HCT116 (cell line): ENCODE results near the gene ADGRB3.

ENCODE experiments used
- CEBPB ChIP-seq: IDR thresholded peaks from 2 replicates; pipeline ENCODE4 v1.6.1; 2012; ENCODE audit warnings: low read depth
- EZH2 ChIP-seq: fragments of 200-600 bp; sonication (generic); IDR thresholded peaks from 2 replicates; pipeline ENCODE4 v1.6.1; 2017; ENCODE audit warnings: antibody characterized with exemption, mixed run types
- POLR2A ChIP-seq: IDR thresholded peaks from 2 replicates; pipeline ENCODE4 v1.7.0; 2011; ENCODE audit warnings: borderline replicate concordance; ENCODE audit not compliant: insufficient read depth, insufficient read length; ENCODE audit errors: extremely low read depth
- POLR2AphosphoS5 ChIP-seq: IDR thresholded peaks from 2 replicates; pipeline ENCODE4 v1.6.1; 2011; ENCODE audit warnings: mild to moderate bottlenecking, low read depth, low read length, moderate library complexity
- RAD21 ChIP-seq: IDR thresholded peaks from 2 replicates; pipeline ENCODE4 v1.6.1; 2012; ENCODE audit warnings: low read depth, mild to moderate bottlenecking
- SIN3A ChIP-seq: IDR thresholded peaks from 2 replicates; pipeline ENCODE4 v1.6.1; 2012; ENCODE audit warnings: low read depth
- SP1 ChIP-seq: IDR thresholded peaks from 2 replicates; pipeline ENCODE4 v1.6.1; 2012; ENCODE audit warnings: low read depth
- SRF ChIP-seq: IDR thresholded peaks from 2 replicates; pipeline ENCODE4 v1.6.1; 2012; ENCODE audit warnings: low read depth
- TCF7L2 ChIP-seq: IDR thresholded peaks from 2 replicates; pipeline ENCODE4 v1.7.0; 2011; ENCODE audit warnings: borderline replicate concordance, inconsistent platforms; ENCODE audit not compliant: insufficient read depth, insufficient read length; ENCODE audit errors: extremely low read depth
- YY1 ChIP-seq: IDR thresholded peaks from 2 replicates; pipeline ENCODE4 v1.6.1; 2011; ENCODE audit warnings: low read length, low read depth, moderate library complexity, mild to moderate bottlenecking; ENCODE audit not compliant: insufficient replicate concordance; ENCODE audit errors: extremely low read depth
- ZBTB33 ChIP-seq: IDR thresholded peaks from 2 replicates; pipeline ENCODE4 v1.6.1; 2011; ENCODE audit warnings: mild to moderate bottlenecking, low read length, moderate library complexity; ENCODE audit not compliant: insufficient replicate concordance; ENCODE audit errors: extremely low read depth
- TF ChIP-seq, protein P1 (sequence below), 3 experiments: fragments of 200-600 bp in 1 of 3; sonication (generic) in 1 of 3; IDR thresholded peaks in 2 of 3; conservative IDR thresholded peaks in 1 of 3; 2 replicates each; pipeline ENCODE4 v1.5.1; 2012 to 2017; ENCODE audit warnings: low read depth in 2 of 3, low read length in 2 of 3, antibody characterized with exemption in 1 of 3, borderline replicate concordance in 1 of 3, control low read depth in 1 of 3, mild to moderate bottlenecking in 1 of 3, mixed read lengths in 1 of 3, mixed run types in 1 of 3, moderate library complexity in 1 of 3; ENCODE audit not compliant: insufficient read depth in 1 of 3
- TF ChIP-seq, protein P2 (sequence below): IDR thresholded peaks from 2 replicates; pipeline ENCODE4 v1.6.1; 2012; ENCODE audit warnings: low read depth
- TF ChIP-seq, protein P3 (sequence below): IDR thresholded peaks from 2 replicates; pipeline ENCODE4 v1.6.1; 2012

- TF ChIP-seq POLR2A (no peak), POLR2AphosphoS5 (no peak), EZH2 (no peak), RAD21 (no peak), CEBPB (no peak), ZBTB33 (no peak), SIN3A (no peak), TCF7L2 (no peak), YY1 (no peak), SRF (no peak), SP1 (no peak)
- TF ChIP-seq, protein P1, sequence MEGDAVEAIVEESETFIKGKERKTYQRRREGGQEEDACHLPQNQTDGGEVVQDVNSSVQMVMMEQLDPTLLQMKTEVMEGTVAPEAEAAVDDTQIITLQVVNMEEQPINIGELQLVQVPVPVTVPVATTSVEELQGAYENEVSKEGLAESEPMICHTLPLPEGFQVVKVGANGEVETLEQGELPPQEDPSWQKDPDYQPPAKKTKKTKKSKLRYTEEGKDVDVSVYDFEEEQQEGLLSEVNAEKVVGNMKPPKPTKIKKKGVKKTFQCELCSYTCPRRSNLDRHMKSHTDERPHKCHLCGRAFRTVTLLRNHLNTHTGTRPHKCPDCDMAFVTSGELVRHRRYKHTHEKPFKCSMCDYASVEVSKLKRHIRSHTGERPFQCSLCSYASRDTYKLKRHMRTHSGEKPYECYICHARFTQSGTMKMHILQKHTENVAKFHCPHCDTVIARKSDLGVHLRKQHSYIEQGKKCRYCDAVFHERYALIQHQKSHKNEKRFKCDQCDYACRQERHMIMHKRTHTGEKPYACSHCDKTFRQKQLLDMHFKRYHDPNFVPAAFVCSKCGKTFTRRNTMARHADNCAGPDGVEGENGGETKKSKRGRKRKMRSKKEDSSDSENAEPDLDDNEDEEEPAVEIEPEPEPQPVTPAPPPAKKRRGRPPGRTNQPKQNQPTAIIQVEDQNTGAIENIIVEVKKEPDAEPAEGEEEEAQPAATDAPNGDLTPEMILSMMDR (IDR thresholded peaks at IDR 0.05 in 2 of 3, conservative IDR thresholded peaks at IDR 0.05 in 1 of 3; ENCODE audit: borderline replicate concordance in 1 of 3, insufficient read depth in 1 of 3, low read depth in 2 of 3, low read length in 2 of 3) = no peak
- TF ChIP-seq, protein P2, sequence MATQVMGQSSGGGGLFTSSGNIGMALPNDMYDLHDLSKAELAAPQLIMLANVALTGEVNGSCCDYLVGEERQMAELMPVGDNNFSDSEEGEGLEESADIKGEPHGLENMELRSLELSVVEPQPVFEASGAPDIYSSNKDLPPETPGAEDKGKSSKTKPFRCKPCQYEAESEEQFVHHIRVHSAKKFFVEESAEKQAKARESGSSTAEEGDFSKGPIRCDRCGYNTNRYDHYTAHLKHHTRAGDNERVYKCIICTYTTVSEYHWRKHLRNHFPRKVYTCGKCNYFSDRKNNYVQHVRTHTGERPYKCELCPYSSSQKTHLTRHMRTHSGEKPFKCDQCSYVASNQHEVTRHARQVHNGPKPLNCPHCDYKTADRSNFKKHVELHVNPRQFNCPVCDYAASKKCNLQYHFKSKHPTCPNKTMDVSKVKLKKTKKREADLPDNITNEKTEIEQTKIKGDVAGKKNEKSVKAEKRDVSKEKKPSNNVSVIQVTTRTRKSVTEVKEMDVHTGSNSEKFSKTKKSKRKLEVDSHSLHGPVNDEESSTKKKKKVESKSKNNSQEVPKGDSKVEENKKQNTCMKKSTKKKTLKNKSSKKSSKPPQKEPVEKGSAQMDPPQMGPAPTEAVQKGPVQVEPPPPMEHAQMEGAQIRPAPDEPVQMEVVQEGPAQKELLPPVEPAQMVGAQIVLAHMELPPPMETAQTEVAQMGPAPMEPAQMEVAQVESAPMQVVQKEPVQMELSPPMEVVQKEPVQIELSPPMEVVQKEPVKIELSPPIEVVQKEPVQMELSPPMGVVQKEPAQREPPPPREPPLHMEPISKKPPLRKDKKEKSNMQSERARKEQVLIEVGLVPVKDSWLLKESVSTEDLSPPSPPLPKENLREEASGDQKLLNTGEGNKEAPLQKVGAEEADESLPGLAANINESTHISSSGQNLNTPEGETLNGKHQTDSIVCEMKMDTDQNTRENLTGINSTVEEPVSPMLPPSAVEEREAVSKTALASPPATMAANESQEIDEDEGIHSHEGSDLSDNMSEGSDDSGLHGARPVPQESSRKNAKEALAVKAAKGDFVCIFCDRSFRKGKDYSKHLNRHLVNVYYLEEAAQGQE = no peak
- TF ChIP-seq, protein P3, sequence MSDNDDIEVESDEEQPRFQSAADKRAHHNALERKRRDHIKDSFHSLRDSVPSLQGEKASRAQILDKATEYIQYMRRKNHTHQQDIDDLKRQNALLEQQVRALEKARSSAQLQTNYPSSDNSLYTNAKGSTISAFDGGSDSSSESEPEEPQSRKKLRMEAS = no peak
Measured at GRCh38 chr6:68635412-68635705, 277 bp downstream of the ADGRB3 start.
